CD4-positive, alpha-beta T cell treated with Interleukin-2 at 100 ng/mL for 4 hours (primary cell): ENCODE data around the gene TTLL11.

ENCODE experiments used
- DNase-seq: peaks from one replicate; pipeline ENCODE4 v3.0.0-alpha.2; 2020; ENCODE audit warnings: low spot score

Gene TTLL11

GRCh38 chr9:122051351-122052321 is 41.5 kb downstream of the TTLL11 start:
- no peak for DNase-seq

- DNase-seq: no peak
Measured at GRCh38 chr9:122050167-122050566, 42.9 kb downstream of the TTLL11 start.

- DNase-seq: no peak
Measured at GRCh38 chr9:122042056-122042455, 51.1 kb downstream of the TTLL11 start.

- no peak for DNase-seq
Measured at GRCh38 chr9:122040561-122041242, 52.4 kb downstream of the TTLL11 start.

GRCh38 chr9:122039234-122039633 is 53.9 kb downstream of the TTLL11 start:
- no peak for DNase-seq

- DNase-seq: no peak
Measured at GRCh38 chr9:122036988-122037387, 56.1 kb downstream of the TTLL11 start.

- no peak for DNase-seq
Measured at GRCh38 chr9:122036408-122036807, 56.7 kb downstream of the TTLL11 start.

GRCh38 chr9:122033775-122034373 is 59.2 kb downstream of the TTLL11 start:
- DNase-seq: no peak

GRCh38 chr9:122032346-122032745 is 60.8 kb downstream of the TTLL11 start:
- DNase-seq: no peak

- no peak for DNase-seq
Measured at GRCh38 chr9:122031776-122032175, 61.3 kb downstream of the TTLL11 start.

GRCh38 chr9:122031157-122031556 is 62.0 kb downstream of the TTLL11 start:
- DNase-seq: no peak

GRCh38 chr9:122030357-122030756 is 62.8 kb downstream of the TTLL11 start:
- DNase-seq: no peak

GRCh38 chr9:122029898-122030297 is 63.2 kb downstream of the TTLL11 start:
- no peak for DNase-seq

- no peak for DNase-seq
Measured at GRCh38 chr9:122028089-122028488, 65.0 kb downstream of the TTLL11 start.

- no peak for DNase-seq
Measured at GRCh38 chr9:122020398-122020797, 72.7 kb downstream of the TTLL11 start.

- no peak for DNase-seq
Measured at GRCh38 chr9:122016744-122017143, 76.4 kb downstream of the TTLL11 start.

- no peak for DNase-seq
Measured at GRCh38 chr9:122016309-122016708, 76.8 kb downstream of the TTLL11 start.

GRCh38 chr9:122015170-122015821 is 77.8 kb downstream of the TTLL11 start:
- DNase-seq: no peak

- no peak for DNase-seq
Measured at GRCh38 chr9:122011818-122012498, 81.2 kb downstream of the TTLL11 start.

GRCh38 chr9:122008559-122008958 is 84.5 kb downstream of the TTLL11 start:
- DNase-seq: no peak

- DNase-seq: no peak
Measured at GRCh38 chr9:122007837-122008236, 85.3 kb downstream of the TTLL11 start.

- no peak for DNase-seq
Measured at GRCh38 chr9:122005597-122005996, 87.5 kb downstream of the TTLL11 start.
